Activated CD4-positive, alpha-beta T cell treated with anti-CD3 and anti-CD28 coated beads for 36 hours (primary cell): ENCODE results near the gene CHST10. TPM values are rescaled to one million over a fixed set of nuclear protein-coding genes. Genes with fewer than 3 reads are reported as not detected.
A peak's percentile ranks its signal among the peaks of the same experiment; 100 is the strongest.

ENCODE experiments used
- ATAC-seq: fragments of 200-7000 bp; cut with Tn5 transposase; one replicate; pipeline ENCODE4 v1.10.0; 2021; ENCODE audit warnings: mild to moderate bottlenecking, moderate library complexity
- CTCF ChIA-PET: fragments of 350-600 bp; sonication (Branson Sonifier 250); formaldehyde crosslinking; loops from one replicate; lab custom pipeline; 2021; ENCODE audit warnings: antibody characterized with exemption; lab: Charles Lee
- POLR2A ChIA-PET: fragments of 350-600 bp; sonication (Branson Sonifier 250); formaldehyde crosslinking; loops from one replicate; lab custom pipeline; 2021; ENCODE audit warnings: antibody characterized with exemption, inconsistent platforms; lab: Charles Lee
- DNase-seq: peaks from one replicate; pipeline ENCODE4 v3.0.0-alpha.2; 2020
- H3K27ac Mint-ChIP-seq: one replicate; pipeline ENCODE4 v1.8.0; 2021; ENCODE audit warnings: mixed read lengths
- H3K27me3 Mint-ChIP-seq: one replicate; pipeline ENCODE4 v1.8.0; 2021; ENCODE audit warnings: mixed read lengths
- H3K36me3 Mint-ChIP-seq: one replicate; pipeline ENCODE4 v1.8.0; 2021; ENCODE audit warnings: low read depth, mixed read lengths
- H3K4me1 Mint-ChIP-seq: one replicate; pipeline ENCODE4 v1.8.0; 2021; ENCODE audit warnings: mixed read lengths
- H3K4me3 Mint-ChIP-seq: one replicate; pipeline ENCODE4 v1.8.0; 2021; ENCODE audit warnings: mild to moderate bottlenecking, moderate library complexity, mixed read lengths
- H3K9me3 Mint-ChIP-seq: one replicate; pipeline ENCODE4 v1.8.0; 2021; ENCODE audit warnings: low read depth, mixed read lengths
- intact Hi-C, 2 experiments: fragments of 100-400 bp; cut with DNase I in 1 of 2; cut with micrococcal nuclease in 1 of 2; formaldehyde crosslinking; loops; one replicate each; pipeline versions ENCODE4 v1.14.2 to v1.15.1; 2022 to 2024; cut with DNase I, micrococcal nuclease
- total RNA-seq, 2 experiments: library from RNA; stranded (reverse); gene quantifications; one replicate each; pipeline ENCODE4 v1.2.3, GENCODE V29; 2021

Gene CHST10
- total RNA-seq, 2 experiments from 2014 or later, result 5.9 to 6.2 TPM

DNA sequence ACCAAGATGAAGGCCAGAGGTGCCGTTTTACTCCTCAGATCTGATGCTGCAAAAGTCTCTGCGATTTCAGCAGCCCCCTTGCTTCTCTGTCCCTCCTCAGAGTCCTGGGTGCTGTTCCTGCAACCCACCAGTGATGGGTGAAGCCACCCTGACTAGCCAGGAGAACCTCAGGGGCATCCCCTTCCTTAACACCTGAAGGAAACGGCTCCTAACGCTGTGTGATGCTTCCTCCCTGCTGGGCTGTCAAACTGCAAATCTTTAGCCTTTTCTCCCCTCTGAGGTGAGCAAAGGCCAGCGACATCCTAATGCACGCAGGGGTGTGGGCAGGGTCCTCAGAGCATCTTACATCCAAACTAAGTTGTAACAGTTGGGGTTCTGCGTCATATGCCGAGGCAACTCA, 24.8 kb downstream of the CHST10 start:
- Mint-ChIP-seq H3K9me3 (no peaks in the 10 kb centered on the region), H3K27ac (no peak overlapping the region), H3K27me3 (no peaks in the 10 kb centered on the region), H3K36me3 (no peaks in the 10 kb centered on the region), H3K4me3 (no peak overlapping the region), H3K4me1 (no peaks in the 10 kb centered on the region)
- DNase-seq (no peak), ATAC-seq (no peak)
- POLR2A ChIA-PET, result no interaction called here
- intact Hi-C loops, result no loop called here
- CTCF ChIA-PET, result no interaction called here

DNA sequence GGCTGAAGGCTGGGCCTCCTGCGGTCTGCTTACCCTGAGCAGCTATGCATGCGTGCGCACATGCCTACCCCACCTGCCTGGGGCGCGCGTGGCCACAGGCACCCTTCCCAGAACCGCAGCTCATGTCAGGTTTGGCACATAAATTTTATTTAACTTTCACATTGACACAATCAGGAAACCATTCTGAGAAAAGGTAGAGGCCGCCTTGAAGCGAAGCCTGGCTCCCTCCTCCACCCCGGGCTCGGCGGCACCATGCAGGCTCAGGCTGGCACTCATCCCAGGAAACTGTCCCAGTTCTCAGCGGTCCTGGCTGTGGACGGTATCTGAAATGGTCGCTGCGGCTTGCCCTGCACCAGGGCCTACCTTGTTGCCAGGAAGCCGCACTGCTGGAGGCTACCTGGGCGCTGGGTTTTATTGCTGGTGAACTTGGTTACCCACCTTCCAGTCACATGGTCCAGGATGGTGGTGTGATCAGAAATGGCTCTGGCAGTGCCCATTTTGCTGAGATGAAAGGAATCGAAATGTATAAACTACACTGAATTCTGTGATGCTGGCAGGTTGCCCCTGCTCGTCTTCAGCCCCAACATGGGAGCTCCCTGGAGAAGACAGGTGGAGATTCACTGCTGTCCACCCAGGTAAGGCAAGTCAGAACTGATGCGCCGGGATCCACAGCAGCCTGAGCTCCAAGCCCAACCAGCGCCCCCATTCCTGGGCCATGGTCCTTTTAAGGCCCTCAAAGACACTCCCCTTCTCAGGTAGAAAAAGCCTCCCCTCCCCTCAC, 25.5 kb downstream of the CHST10 start:
- H3K4me1 Mint-ChIP-seq, result no peaks in the 10 kb centered on the region
- H3K36me3 Mint-ChIP-seq, result no peaks in the 10 kb centered on the region
- DNase-seq, result no peak
- H3K4me3 Mint-ChIP-seq, result no peak overlapping the region
- intact Hi-C loops, result no loop called here
- ATAC-seq, result no peak
- H3K27me3 Mint-ChIP-seq, result no peaks in the 10 kb centered on the region
- ChIA-PET CTCF (no interaction called here), POLR2A (no interaction called here)
- no peaks in the 10 kb centered on the region for H3K9me3 Mint-ChIP-seq
- H3K27ac Mint-ChIP-seq, result no peak overlapping the region

DNA sequence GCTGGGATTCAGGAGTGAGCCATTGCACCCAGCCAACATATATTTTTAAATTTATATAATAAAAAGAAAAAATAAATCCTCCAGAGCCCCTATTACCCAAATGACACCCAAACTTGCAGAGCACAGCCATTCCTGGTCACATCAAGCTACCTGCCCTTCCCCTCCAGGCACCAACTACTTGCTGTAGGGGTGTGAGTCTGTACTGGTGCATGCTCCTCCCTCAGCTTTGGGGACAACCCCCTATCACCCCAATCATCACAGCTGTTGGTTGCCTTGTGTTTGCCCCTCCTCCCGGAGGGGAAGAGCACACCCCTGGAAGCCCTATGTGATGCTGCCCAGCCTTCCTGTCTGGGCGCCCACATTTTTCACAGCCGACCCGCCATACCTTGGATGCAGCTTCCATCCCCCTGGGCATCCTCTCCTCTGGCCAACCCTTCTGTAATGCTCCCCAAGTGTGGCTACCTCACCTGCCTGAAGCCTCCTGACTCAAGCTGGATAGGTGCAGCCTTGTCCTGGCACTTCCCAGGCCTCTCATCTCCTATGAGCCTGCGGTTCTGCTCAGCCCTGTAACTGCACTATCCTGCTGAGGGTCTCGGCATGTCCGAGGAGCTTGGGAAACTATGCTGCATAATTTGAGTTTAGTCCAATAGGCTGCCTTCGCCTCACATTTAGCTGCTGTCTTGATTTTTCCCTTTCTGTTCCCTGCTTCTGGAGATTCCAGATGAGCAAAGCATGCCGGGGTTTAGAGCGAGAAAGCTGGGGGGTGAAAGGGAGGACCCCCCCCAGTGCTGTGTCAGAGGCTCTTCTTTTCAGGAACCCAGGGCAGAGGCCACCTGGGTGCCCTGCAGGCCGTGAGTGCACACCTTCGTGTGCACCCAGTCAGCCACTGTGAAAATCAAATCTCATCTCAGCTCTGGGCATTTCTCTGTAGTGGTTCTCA, 27.2 kb downstream of the CHST10 start:
- Mint-ChIP-seq H3K4me1 (no peaks in the 10 kb centered on the region), H3K27ac (no peak overlapping the region), H3K27me3 (no peaks in the 10 kb centered on the region), H3K4me3 (no peak overlapping the region), H3K36me3 (no peaks in the 10 kb centered on the region), H3K9me3 (no peaks in the 10 kb centered on the region)
- DNase-seq (no peak), ATAC-seq (no peak)
- CTCF ChIA-PET, result interaction anchor here (0.8 to 2.0 kb wide), 5 partner anchors 9 to 449 kb away, joined by 3 to 7 read pairs (median 5); no protein-coding TSS in a partner anchor
- intact Hi-C loops, result no loop called here
- POLR2A ChIA-PET, result interaction anchor here (0.7 kb wide), 1 partner anchor 10 kb away, joined by 5 read pairs; no protein-coding TSS in a partner anchor

GRCh38 chr2:100388703-100389102, 28.8 kb downstream of the CHST10 start:
- Mint-ChIP-seq H3K4me3 (no peak overlapping the region), H3K27ac (no peak overlapping the region), H3K9me3 (no peaks in the 10 kb centered on the region), H3K4me1 (no peaks in the 10 kb centered on the region), H3K27me3 (no peaks in the 10 kb centered on the region), H3K36me3 (no peaks in the 10 kb centered on the region)
- DNase-seq (no peak), ATAC-seq (no peak)
- intact Hi-C loops, result no loop called here
- ChIA-PET CTCF (interaction anchor here (0.5 to 2.0 kb wide), 5 partner anchors 7 to 493 kb away, joined by 3 to 7 read pairs (median 5); no protein-coding TSS in a partner anchor), POLR2A (no interaction called here)

DNA sequence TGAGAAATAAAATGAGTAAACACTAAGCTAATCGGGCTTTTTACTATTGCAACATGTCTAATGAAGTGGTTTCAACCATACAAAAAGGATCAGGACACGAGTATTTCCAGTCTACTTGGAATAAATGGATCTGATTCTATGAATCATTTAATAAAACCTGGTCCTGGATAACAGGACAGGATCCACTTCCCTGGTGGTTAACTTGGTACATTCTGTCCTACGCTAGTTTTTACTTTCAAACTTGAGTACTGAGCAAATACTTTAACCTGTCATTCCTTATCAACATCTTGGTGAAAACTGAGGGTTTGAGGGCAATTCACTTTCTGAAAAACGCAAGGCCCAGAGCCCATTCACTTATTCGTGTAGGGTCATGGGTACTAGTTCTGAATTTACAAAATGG, 33.5 kb downstream of the CHST10 start:
- no peak overlapping the region for H3K4me3 Mint-ChIP-seq
- intact Hi-C loops, result loop anchor here in 1 of 2 experiments (5.0 kb wide), 1 partner anchor 827 kb away; no protein-coding TSS in a partner anchor
- ChIA-PET POLR2A (no interaction called here), CTCF (interaction anchor here (1.3 to 3.3 kb wide), 2 partner anchors 122 to 145 kb away, joined by 5 to 20 read pairs; no protein-coding TSS in a partner anchor)
- H3K27ac Mint-ChIP-seq, result no peak overlapping the region
- no peaks in the 10 kb centered on the region for H3K9me3 Mint-ChIP-seq
- peaks cover 2% of the 10 kb centered on the region for H3K4me1 Mint-ChIP-seq
- ATAC-seq (no peak), DNase-seq (no peak)
- H3K36me3 Mint-ChIP-seq, result no peaks in the 10 kb centered on the region
- H3K27me3 Mint-ChIP-seq, result no peaks in the 10 kb centered on the region

- no peak overlapping the region for H3K27ac Mint-ChIP-seq
- H3K36me3 Mint-ChIP-seq, result no peaks in the 10 kb centered on the region
- H3K9me3 Mint-ChIP-seq, result no peaks in the 10 kb centered on the region
- H3K4me1 Mint-ChIP-seq, result peaks cover 2% of the 10 kb centered on the region
- POLR2A ChIA-PET, result no interaction called here
- no peak overlapping the region for H3K4me3 Mint-ChIP-seq
- ATAC-seq, result no peak
- intact Hi-C loops, result loop anchor here in 1 of 2 experiments (5.0 kb wide), 1 partner anchor 826 kb away; no protein-coding TSS in a partner anchor
- CTCF ChIA-PET, result interaction anchor here (1.3 to 3.3 kb wide), 2 partner anchors 121 to 146 kb away, joined by 5 to 20 read pairs; no protein-coding TSS in a partner anchor
- H3K27me3 Mint-ChIP-seq, result no peaks in the 10 kb centered on the region
- no peak for DNase-seq
Observed at GRCh38 chr2:100383306-100383705, 34.2 kb downstream of the CHST10 start.

DNA sequence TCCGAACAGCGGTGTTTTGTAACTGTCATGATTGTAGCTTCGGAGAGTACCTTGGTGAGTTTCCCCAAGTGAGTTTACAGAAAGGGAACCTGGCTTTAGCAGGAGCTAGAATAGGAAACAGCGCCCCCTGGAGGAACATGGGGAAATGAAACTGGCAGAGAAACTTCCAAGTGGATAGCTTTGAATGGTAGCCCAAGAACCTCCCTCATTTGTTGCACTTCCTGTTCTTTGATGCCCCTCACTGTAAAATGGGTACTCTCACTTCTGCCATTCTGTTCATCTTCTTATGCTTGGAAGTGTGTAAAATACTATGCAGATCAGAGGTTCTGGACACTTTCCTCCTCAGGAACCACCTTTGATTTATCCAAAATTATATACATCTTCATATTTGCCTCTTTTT, 36.2 kb downstream of the CHST10 start:
- no peaks in the 10 kb centered on the region for H3K9me3 Mint-ChIP-seq
- H3K27ac Mint-ChIP-seq, result no peak overlapping the region
- H3K4me3 Mint-ChIP-seq, result no peak overlapping the region
- peaks cover 2% of the 10 kb centered on the region for H3K4me1 Mint-ChIP-seq
- no peaks in the 10 kb centered on the region for H3K36me3 Mint-ChIP-seq
- no peaks in the 10 kb centered on the region for H3K27me3 Mint-ChIP-seq
- ChIA-PET CTCF (interaction anchor here (0.6 to 3.2 kb wide), 43 partner anchors 9 to 824 kb away, joined by 3 to 110 read pairs (median 4); no protein-coding TSS in a partner anchor), POLR2A (interaction anchor here (0.6 kb wide), 1 partner anchor 820 kb away, joined by 3 read pairs; no protein-coding TSS in a partner anchor)
- ATAC-seq, result peak; percentile 53
- intact Hi-C loops, result loop anchor here (1.0 to 5.0 kb wide), 3 partner anchors 118 to 824 kb away; no protein-coding TSS in a partner anchor
- peak; percentile 87 for DNase-seq

GRCh38 chr2:100380681-100381080, 36.8 kb downstream of the CHST10 start:
- intact Hi-C loops, result loop anchor here (1.0 to 5.0 kb wide), 3 partner anchors 117 to 823 kb away; no protein-coding TSS in a partner anchor
- ChIA-PET POLR2A (no interaction called here), CTCF (interaction anchor here (0.5 to 3.2 kb wide), 40 partner anchors 8 to 1121 kb away, joined by 3 to 110 read pairs (median 4); no protein-coding TSS in a partner anchor)
- H3K9me3 Mint-ChIP-seq, result no peaks in the 10 kb centered on the region
- H3K36me3 Mint-ChIP-seq, result no peaks in the 10 kb centered on the region
- no peak overlapping the region for H3K27ac Mint-ChIP-seq
- DNase-seq, result no peak
- no peaks in the 10 kb centered on the region for H3K27me3 Mint-ChIP-seq
- no peak for ATAC-seq
- H3K4me3 Mint-ChIP-seq, result no peak overlapping the region
- H3K4me1 Mint-ChIP-seq, result peaks cover 2% of the 10 kb centered on the region

DNA sequence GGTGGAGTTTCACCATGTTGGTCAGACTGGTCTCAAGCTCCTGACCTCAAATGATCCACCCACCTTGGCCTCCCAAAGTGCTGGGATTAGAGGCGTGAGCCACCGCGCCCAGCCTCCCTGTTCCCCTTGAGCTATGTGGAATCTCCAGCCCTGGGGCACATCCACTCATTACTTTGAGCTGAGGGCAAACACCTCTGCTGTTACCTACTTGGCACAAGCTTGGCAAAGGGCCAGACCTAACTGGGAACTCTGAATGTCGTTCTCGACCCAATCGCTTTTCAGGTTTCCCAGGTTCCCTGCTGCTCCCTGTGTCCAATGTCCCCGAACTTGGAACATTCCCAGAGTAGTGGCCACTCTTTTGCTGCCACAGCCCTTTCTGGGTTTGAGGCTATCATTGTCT, 40.6 kb downstream of the CHST10 start:
- no peak for ATAC-seq
- Mint-ChIP-seq H3K4me3 (no peak overlapping the region), H3K27ac (no peak overlapping the region), H3K9me3 (peaks cover under 1% of the 10 kb centered on the region), H3K36me3 (no peaks in the 10 kb centered on the region), H3K4me1 (peaks cover 2% of the 10 kb centered on the region), H3K27me3 (peaks cover 2% of the 10 kb centered on the region)
- CTCF ChIA-PET, result interaction anchor here (1.9 kb wide), 1 partner anchor 114 kb away, joined by 6 read pairs; no protein-coding TSS in a partner anchor
- POLR2A ChIA-PET, result no interaction called here
- intact Hi-C loops, result no loop called here
- DNase-seq, result no peak

DNA sequence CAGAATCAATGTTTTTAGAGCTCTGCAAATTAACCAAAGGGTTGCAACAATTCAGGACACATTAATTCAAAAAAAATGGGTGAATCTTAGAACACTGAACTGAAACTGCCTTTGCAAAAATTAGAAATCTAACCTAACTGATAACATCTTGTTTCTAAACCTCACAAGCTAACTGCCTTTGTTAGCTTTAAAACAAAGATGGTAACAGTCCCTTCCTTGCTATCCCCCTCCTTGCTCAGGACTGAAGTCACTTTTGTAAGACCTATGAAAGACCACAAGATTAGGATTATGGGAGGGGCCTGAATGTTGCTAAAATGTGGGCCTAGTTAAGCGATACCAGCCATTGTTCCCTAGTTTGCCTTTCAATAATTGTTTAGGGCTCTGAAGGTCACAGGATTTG, 50.3 kb downstream of the CHST10 start:
- ATAC-seq (no peak), DNase-seq (no peak)
- POLR2A ChIA-PET, result no interaction called here
- H3K9me3 Mint-ChIP-seq, result peaks cover 9% of the 10 kb centered on the region
- no peak overlapping the region for H3K27ac Mint-ChIP-seq
- CTCF ChIA-PET, result interaction anchor here (2.0 kb wide), 1 partner anchor 13 kb away, joined by 13 read pairs; no protein-coding TSS in a partner anchor
- no peak overlapping the region for H3K4me3 Mint-ChIP-seq
- peaks cover 4% of the 10 kb centered on the region for H3K27me3 Mint-ChIP-seq
- no peaks in the 10 kb centered on the region for H3K4me1 Mint-ChIP-seq
- intact Hi-C loops, result no loop called here
- peaks cover 3% of the 10 kb centered on the region for H3K36me3 Mint-ChIP-seq

- intact Hi-C loops, result no loop called here
- POLR2A ChIA-PET, result no interaction called here
- DNase-seq (no peak), ATAC-seq (no peak)
- H3K27ac Mint-ChIP-seq, result no peak overlapping the region
- CTCF ChIA-PET, result no interaction called here
- H3K4me1 Mint-ChIP-seq, result no peaks in the 10 kb centered on the region
- H3K36me3 Mint-ChIP-seq, result peaks cover 3% of the 10 kb centered on the region
- H3K9me3 Mint-ChIP-seq, result peaks cover 8% of the 10 kb centered on the region
- H3K27me3 Mint-ChIP-seq, result peaks cover 4% of the 10 kb centered on the region
- H3K4me3 Mint-ChIP-seq, result no peak overlapping the region
Observed at GRCh38 chr2:100365434-100365833, 52.0 kb downstream of the CHST10 start.
